T follicular helper cell (primary cell): ENCODE results near the gene PRKD3.
A peak's percentile ranks its signal among the peaks of the same experiment; 100 is the strongest.

Experiments used
- DNase-seq: peaks from one replicate; pipeline ENCODE4 v3.0.0-alpha.2; 2020; ENCODE audit warnings: low read depth

The PRKD3 gene

DNA sequence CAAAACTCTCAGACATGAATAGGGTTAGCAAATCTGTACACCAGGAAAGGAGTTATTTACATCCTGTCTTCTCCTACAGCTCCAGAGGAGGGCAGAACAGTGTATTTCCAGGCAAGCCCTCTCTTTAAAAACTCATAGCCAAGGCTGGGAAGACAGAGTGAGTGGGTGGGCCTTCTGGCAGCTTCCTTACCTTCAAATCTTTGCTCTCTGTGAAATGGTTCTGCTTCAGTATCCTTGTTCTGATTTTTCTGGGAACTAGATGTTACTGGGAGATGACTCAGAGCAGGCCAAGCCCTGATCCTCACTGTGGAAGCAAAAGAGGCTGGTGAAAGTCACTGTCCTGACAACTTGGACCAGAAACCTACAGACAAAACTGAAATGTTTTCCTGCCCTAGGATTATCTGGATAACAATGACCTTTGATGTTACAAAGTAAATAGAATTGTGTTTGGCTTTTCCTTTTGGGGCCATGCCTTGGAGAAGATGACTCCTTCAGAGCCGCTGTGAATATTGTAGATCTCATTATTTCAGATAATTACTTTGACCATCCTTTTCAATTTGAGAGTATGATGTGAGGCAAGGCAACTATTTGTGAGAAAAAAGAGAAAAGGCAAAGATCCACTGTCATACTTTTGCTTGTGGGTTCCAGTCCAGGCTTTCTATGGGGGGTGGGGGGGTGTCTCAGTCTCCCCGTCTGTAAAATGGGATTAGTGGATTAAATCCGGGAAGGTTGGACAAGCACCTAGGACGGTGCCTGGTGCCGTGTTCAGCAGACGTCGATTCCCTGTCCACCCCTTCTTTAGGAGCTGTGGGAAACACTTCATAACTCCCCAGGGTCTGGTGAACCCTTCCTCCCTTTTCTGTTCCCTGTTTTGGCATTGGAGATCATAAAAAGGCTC, 19.2 kb upstream of the PRKD3 start:
- no peak for DNase-seq

DNA sequence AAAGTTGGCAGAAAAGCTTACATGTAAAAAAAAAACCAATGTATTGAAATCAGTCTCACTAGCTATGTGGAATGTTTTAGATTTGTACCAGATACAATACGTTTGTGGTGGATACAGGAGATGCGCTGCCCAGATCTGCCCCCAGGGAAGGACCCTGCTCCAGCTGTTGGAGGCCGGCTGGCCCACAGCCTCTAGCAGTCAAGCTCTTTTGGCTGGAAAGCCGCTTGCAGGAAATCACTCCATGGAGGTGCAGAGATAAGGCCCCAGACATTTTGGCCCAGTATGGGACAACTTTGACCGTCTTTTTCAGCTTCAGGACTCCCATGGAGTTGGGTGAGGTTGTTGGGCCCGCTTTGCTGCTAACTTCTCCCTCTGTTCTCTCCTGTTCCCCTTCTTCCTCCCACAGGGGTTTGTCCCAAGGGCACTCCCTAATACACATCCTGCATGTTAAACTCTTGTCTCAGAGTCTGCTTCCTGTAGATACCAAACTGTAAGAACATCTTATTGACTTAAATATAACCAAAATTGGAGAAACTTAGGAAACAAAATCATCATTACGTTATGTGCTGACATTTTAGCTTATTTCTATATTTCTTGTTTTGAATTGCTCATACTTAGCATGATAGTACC, 18.1 kb upstream of the PRKD3 start:
- DNase-seq = no peak

DNA sequence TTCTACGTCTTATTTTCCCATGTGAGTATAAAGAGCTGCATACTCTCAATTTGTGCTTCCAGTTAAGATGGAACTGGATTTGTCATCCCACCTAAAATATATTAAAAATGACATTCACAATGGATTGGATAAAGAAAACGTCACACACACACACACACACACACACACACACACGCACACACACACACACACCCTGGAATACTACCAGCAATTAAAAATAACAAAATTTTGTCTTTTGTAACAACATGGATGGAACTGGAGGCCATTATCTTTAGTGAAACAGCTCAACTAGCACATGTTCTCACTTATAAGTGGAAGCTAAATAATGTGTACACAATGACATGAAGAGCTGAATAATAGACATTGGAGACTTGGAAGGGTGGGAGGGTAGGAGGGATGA, 16.0 kb upstream of the PRKD3 start:
- no peak for DNase-seq

DNA sequence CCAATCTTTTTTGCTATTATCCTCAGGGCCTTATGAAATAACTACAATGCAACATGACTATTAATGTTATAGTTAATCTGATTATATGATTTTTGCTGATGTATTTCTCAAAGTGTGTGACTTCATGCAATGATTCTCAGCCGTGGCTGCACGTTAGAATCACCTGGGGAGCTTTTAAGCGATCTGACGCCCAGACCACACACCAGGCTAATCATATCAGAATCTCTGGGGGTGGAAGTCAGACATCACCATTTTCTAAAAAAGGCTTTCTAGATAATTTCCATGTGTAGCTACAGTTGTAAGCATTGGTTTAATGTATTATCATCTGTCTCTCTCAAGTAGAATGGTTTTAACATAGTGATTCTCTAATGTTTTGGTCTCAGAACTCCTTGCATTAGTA, 14.3 kb upstream of the PRKD3 start:
- DNase-seq = no peak

DNA sequence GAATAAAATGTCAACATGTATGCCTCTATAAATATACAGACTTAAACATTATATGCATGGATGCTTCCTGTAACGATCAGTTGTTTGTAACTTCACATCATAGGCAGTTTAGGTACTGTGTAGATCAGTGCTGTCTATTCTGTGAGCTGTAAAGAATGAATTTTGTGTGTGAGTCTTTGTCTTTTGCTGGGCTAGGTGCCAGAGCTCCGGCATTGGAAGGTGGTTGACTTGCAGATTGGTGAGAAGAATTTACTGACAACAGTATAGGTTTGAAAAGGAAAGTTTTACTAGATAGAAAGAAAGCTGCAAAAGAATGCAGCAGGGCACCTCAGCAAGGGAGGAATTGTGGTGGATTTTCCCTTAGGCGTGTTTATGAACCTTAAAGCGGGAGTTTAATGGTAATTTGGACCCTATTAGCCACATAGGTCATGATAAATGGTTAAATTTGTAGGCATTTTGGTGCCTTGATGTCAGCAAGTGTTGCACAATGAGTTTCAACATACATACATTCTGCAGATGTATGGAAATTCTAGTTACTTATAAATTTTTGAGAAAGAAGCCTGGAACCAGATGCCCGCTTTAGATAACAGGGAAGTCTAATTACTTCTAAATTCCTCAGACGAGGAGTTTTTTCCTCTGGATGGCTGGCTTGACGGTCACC, 13.1 kb upstream of the PRKD3 start:
- DNase-seq = no peak

DNA sequence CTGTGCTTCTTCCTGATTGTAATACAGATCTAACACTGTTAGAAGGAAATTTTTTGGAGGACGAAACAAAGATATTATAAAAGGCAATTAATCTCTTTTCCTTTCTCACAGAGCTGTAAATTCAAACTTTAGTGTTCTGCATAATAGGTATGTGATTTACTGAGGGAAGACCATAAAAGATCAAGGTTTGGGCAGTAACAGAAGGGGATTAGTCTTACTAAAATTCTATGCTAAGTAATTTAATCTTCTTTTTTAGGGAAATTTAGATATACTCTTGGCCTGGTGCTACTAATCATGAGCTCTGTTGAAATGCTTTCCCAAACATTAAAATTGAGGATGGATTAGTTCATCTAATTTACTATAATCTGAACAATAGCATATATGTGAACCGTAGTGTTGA, 11.0 kb upstream of the PRKD3 start:
- DNase-seq = no peak

DNA sequence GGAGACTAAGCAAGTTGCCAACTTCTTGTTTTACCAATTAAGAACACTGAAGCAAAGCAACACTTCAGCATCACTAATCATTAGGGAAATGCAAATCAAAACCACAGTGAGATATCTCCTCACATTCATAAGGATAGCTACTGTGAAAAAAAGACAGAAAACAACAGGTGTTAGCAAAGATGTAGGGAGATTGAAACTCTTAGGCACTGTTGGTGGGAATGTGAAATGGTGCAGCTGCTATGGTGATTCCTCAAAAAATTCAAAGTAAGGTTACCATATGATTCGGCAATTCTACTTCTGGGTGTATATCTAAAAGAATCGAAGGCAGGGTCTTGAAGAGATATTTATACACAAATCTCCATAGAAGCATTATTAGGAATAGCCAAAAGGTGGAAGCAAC, 8.6 kb upstream of the PRKD3 start:
- DNase-seq = no peak

DNA sequence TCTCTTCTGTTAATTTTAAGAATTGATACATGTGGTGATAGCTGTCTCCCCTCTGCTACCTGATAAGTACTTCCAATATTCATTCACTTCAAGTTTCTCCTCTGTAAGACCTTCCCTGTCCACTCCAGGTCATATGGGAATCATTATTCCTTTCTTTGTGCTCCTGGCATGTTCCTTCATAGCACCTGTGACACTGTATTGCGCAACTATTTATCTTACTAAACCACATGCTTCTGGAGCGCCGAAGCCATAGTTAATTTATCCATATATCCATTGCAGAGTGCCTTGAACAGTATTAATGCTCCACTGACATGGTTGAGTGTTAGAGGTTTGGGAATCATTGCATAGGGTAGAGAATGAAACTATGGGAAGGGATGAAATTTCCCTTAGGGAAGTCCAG, 7.9 kb upstream of the PRKD3 start:
- no peak for DNase-seq

DNA sequence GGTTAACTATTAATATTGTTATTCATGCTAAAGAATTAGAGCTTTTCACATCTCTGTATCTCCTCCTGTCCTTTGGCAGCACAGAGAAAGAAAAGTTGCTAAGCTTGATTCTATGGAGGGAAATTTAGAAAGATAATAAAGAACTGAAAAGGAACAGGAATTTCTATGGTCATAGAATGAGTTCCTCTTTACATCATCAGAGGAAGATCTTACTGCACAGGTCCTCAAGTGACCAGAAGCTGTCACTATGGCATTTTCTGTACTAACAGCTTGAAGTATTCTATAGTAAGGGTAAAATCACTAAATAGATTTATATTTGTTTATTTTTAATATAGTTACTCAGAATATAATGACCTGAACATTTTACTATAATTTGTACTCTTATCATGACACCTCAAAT, 6.0 kb upstream of the PRKD3 start:
- DNase-seq = no peak

DNA sequence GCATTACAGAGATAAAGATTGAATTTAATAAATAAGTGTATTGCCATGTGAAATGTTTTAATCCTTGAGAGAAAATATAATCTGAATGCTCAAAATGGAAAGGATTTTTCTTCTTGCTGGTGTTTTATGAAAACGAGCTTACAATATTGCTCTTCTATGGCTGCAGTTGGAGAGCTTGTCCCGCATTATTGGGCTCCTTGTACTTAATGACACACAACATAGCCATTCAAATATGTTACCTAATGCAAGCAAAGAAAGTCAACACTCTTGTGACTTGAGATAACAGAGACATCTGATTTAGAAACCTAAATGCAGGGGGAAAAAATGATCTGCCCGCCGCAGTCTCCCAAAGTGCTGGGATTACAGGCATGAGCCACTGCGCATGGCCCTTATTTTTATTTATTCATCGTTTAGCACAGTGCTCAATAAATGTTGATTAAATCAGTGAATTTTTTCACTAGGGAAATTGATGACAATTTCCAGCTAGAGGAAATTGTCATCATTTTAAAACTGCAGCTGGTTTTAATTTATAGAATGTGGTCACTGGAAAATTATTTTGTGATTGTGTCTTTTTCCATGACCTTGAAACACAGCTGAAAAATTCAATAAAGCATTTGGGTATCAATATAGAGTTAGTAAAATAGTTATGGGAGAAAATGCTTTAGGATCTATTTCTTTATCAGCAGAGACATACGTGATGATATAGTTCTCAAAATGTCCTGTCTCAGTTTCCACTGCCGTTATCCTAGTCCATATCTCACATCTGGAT, 2.4 kb upstream of the PRKD3 start:
- no peak for DNase-seq

DNA sequence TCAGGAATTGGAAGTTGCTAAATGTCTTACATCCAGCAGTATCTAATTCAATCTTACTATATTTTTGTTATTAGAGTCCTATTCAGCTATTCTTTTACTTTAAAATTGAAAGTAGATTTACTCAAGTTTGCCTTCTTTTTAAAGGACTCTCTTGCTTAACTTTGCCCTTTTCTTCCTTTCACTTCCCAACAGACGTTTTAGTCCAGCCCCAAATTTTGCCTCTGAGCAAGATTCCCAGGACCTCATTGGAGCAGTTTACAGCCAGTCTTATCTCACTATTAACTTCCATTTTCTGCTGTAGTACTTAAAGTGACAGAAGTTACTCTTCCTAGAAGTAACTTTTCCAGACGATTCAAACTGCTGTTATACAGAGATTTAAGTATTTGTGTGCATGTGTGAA, 1.7 kb upstream of the PRKD3 start:
- no peak for DNase-seq

DNA sequence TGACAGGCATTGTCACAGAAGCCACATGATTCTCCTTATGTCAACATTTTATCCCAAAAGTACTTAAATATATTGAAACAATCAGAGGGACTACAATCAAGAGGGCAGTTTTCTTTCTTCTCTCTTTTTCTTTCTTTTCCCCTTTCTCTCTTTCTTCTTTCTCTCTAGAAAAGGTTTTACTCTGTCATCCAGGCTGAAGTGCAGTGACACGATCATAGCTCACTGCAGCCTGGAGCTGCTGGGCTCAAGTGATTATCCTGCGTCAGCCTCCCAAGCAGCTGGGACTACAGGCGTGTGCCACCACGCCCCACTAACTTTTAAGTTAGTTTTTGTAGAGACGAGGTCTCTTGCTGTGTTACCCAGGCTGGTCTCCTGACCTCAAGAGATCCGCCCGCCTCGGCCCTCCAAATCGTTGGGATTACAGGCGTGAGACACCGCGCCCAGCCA, 1.0 kb upstream of the PRKD3 start:
- no peak for DNase-seq

DNA sequence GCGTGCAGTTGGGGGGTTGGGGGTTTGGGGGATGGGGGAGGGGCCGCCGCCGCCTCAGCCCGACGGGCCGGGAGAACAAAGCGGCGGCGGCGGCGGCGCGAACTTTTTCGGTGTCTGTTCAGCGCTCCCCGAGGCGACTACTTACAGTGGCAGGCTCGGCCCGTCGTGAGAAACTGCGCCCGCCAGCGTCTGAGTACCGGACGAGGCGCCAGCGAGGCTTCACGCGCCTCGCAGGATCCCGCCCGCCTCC, 172 bp downstream of the PRKD3 start:
- peak; percentile 49 for DNase-seq

DNA sequence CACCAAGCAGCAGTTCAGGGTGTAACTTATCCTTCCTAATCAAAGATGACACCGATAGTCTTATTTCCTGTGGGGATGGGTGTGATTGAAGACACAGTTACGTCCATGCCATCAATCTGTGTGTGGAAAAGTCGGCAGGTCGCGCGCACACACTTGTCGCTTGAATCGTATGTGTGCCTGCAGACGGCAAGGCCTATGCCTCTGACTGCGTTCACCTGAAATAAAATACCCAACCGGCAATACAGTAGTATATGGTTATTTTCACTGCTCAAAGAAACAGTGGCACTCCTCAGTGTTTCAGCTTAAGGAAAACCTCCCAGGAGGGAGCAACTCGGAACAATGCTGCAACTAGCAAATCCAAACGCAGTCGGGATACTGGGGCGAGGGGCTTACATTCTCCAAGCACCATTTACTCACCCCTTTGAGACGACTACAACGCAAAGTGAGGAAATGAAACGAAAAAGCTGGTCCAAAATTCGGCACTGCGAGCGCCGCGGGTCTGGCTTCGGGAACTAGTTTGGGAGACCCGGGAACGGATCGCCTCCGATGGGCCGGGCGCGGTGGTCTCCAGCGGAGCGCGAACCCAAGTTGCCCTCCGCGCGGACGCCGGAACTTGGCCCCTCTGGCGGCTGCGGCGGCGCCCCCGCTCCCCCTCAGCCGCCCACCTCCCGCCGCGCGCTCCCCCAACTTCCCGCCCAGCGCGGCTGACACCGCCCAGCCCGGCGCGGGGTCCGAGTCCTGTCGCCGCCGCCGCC, 675 bp downstream of the PRKD3 start:
- peak; percentile 12 for DNase-seq

DNA sequence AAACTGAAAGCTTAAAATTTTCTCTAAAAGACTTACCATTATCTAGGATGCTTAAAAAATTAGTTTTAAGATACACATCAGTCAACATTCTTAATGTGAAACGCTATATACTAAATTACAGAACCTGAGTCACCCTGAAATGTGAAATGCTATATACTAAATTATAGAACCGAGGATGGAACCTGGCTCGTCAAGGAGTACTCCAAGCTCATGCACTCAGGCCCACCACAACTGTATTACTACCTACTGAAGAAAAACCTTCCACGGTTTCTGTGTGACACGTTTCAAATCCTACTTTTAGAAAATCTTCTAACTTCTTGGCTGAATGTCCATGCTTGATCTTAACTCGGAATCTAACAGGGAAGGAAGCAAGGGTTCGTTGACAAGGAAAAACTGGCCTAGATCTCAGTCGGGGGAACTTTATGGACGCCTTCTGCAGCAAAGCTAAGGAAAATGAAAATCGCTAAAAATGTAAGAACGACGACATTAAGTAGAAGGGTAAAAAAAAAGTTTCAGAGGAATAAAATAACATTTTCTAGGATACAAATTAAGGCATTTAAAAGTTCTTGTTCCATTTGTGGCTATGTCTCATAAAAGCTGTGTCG, 1.4 kb downstream of the PRKD3 start:
- DNase-seq = no peak

DNA sequence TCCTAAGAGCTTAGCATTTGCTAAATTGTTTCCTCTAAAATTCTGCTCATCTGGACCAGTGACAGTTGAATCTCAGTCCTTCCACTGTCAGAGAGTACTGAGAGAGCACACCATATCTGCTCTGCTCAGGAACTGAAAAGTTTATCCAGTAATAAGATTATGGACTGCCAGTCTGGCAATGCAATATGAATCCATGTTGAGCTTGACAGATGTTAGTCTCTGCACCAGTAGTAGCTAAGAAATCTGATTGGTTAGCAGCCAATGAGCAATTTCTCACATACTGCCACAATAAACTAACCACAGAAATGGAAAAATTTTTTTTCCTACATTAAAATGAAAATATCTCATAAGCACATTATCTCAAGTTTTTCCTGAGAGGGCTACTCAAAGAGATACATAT, 2.3 kb downstream of the PRKD3 start:
- no peak for DNase-seq

DNA sequence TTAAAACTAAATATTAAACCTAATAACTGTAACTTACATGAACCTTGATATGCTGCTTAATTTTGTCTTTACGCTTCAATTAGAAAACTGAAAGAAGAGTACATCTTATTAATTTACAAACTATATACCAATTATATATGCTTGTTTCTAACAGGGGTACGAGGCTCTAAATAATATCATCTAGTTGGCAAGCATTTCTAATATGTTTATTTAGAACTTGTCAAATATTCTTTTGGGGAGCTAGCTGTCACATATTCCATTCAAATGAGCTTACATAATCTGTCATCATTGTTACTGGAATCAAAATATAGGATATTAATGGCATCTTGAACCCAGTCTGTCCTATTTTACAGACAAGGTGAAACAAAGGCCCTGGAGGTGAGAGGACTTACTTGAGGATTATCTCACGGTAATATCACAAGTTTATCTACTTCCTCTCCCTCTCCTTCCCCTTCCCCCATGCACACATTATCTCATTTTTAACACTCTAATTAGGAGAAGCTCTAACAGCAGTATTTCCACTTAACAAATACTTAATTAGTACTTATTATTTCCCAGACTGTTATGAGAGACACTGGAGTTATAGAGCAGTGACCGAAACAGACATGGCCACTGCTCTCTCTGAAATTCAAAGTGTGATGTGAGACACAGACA, 3.5 kb downstream of the PRKD3 start:
- no peak for DNase-seq

DNA sequence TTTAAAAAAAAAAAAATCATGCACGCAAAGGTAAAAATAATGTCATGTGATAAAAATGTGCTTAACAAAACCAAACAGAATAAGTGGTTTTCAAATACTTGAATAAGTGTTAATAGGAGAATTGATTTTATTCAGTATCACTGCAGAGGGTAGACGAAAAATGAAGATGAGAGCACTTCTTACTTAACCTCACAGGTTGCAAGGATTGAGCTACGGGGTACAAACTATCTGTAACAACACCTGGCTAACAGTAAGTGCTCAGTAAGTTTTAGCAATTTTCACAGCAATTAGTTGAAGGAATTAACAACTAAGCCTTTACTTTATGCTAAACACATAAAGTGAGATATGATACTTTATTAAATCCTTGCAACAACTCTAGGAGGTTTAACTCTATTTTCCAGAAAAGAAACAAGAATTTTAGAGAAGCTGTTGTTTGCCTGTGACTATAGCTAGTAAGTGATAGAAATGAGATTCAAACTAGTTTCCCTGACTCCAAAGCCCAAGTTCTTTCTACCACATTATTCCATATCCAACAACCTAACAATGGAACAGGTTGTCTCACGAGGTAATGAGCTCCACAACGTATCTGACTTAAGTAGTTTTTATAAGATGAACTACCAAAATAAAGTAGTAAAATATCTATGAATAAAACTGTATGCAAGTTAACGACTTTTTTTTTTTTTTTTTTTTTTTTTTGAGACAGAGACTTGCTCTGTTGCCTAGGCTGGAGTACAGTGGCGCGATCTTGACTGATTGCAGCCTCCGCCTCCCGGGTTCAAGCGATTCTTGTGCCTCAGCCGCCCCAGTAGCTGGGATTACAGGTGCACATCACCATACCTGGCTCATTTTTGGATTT, 4.7 kb downstream of the PRKD3 start:
- DNase-seq = no peak

DNA sequence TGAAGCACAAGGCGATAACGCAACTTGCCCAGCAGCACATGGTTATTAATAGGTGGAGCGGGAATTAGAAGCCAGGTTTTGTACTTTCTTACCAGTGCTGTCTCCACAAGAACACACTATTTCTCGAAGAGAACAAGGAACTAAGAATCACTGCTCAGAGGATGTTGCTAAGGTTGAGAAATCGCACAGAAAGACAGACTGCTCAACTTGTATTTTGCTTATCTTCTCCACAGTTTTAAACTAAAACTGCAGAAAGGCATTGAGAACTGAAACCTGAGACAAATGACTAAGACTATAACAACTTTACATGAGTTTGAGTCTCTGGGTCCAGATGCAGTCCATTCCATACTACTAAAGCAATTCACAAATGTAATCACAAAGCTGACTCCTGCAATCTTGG, 6.2 kb downstream of the PRKD3 start:
- no peak for DNase-seq

DNA sequence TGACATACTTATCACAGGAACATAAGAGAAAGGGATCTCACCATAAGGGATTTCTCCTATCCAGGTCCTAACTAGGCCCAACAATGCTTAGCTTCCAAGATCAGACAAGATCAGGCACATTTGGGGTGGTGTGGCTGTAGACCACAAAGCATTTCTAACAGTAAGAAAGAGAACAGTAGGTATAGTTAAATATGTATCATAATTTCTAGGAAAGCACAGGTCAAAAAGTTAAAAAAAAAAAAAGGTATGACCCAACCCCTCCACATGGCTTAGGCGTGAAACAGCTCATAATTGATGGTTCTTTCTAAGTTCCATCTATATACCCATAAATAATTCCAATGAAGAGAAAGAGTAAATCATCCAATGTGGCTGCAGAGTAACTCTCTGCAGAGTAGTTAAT, 6.9 kb downstream of the PRKD3 start:
- no peak for DNase-seq
